ENCODE results near the gene KPTN.

KPTN gene

GRCh38 chr19:47469363-47469700 is 14.7 kb downstream of the KPTN start:
- Histone ChIP-seq H3K27me3 (ENCODE audit: insufficient read depth, low read length, poor library complexity, severe bottlenecking) (no peaks in the 10 kb centered on the region), H2AFZ (ENCODE audit: low read length) (no peak overlapping the region), H3F3A (ENCODE audit: low read depth) (no peaks in the 10 kb centered on the region), H3K4me2 (ENCODE audit: low read depth, low read length, poor library complexity, severe bottlenecking) (no peak overlapping the region), H3K79me2 (ENCODE audit: insufficient read depth, low read length) (no peaks in the 10 kb centered on the region), H3K4me3 (ENCODE audit: low read length, poor library complexity, severe bottlenecking) (no peak overlapping the region), H3K36me3 (ENCODE audit: insufficient read depth, low read length) (no peaks in the 10 kb centered on the region), H3K9me2 (replicated peaks; ENCODE audit: low read depth, low read length) (no peaks in the 10 kb centered on the region), H3K9me3 (ENCODE audit: insufficient read depth, low read depth, low read length) (no peaks in the 10 kb centered on the region), H3K9ac (ENCODE audit: low read depth, low read length, poor library complexity, severe bottlenecking) (no peak overlapping the region), H4K20me1 (ENCODE audit: insufficient read depth, low read length, poor library complexity, severe bottlenecking) (no peaks in the 10 kb centered on the region), H3K4me1 (ENCODE audit: insufficient read depth, low read length, poor library complexity, severe bottlenecking) (no peaks in the 10 kb centered on the region)
- no peak for TF ChIP-seq EZH2phosphoT487 (IDR thresholded peaks at IDR 0.05; ENCODE audit: borderline replicate concordance)
- TF ChIP-seq CTCF (conservative IDR thresholded peaks at IDR 0.05; ENCODE audit: low read length): no peak

DNA sequence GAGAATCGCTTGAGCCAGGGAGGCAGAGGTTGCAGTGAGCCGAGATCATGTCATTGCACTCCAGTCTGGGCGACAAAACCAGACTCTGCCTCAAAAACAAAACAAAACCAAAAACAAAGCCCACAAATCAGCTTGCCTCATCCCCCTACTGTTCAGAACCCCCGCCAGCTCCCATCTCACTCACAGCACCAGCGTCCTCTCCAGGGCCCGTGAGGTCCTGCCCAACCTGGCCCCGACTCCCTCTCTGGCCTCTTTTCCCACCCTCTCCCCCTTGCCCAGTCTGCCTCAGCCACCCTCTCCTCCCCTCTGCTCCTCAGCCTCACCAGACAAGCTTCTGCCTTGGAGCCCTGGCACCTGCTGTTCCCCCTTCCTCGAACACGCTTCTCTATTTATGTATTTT is 16.1 kb downstream of the KPTN start:
- Histone ChIP-seq H3K36me3 (ENCODE audit: insufficient read depth, low read length) (no peaks in the 10 kb centered on the region), H3K4me1 (ENCODE audit: insufficient read depth, low read length, poor library complexity, severe bottlenecking) (no peaks in the 10 kb centered on the region), H3K9me3 (ENCODE audit: insufficient read depth, low read depth, low read length) (no peaks in the 10 kb centered on the region), H3K9me2 (replicated peaks; ENCODE audit: low read depth, low read length) (no peaks in the 10 kb centered on the region), H4K20me1 (ENCODE audit: insufficient read depth, low read length, poor library complexity, severe bottlenecking) (no peaks in the 10 kb centered on the region), H2AFZ (ENCODE audit: low read length) (no peak overlapping the region), H3K4me2 (ENCODE audit: low read depth, low read length, poor library complexity, severe bottlenecking) (no peak overlapping the region), H3F3A (ENCODE audit: low read depth) (no peaks in the 10 kb centered on the region), H3K9ac (ENCODE audit: low read depth, low read length, poor library complexity, severe bottlenecking) (no peak overlapping the region), H3K27me3 (ENCODE audit: insufficient read depth, low read length, poor library complexity, severe bottlenecking) (no peaks in the 10 kb centered on the region), H3K79me2 (ENCODE audit: insufficient read depth, low read length) (no peaks in the 10 kb centered on the region), H3K4me3 (ENCODE audit: low read length, poor library complexity, severe bottlenecking) (no peak overlapping the region)
- TF ChIP-seq CTCF (conservative IDR thresholded peaks at IDR 0.05; ENCODE audit: low read length): no peak

GRCh38 chr19:47465957-47466356 is 18.1 kb downstream of the KPTN start:
- no peaks in the 10 kb centered on the region for H3K36me3 ChIP-seq (ENCODE audit: insufficient read depth, low read length)
- no peaks in the 10 kb centered on the region for H3F3A ChIP-seq (ENCODE audit: low read depth)
- no peak overlapping the region for H3K9ac ChIP-seq (ENCODE audit: low read depth, low read length, poor library complexity, severe bottlenecking)
- H3K4me3 ChIP-seq (ENCODE audit: low read length, poor library complexity, severe bottlenecking): no peak overlapping the region
- H3K4me1 ChIP-seq (ENCODE audit: insufficient read depth, low read length, poor library complexity, severe bottlenecking): no peaks in the 10 kb centered on the region
- H3K4me2 ChIP-seq (ENCODE audit: low read depth, low read length, poor library complexity, severe bottlenecking): no peak overlapping the region
- H3K79me2 ChIP-seq (ENCODE audit: insufficient read depth, low read length): no peaks in the 10 kb centered on the region
- no peak overlapping the region for H2AFZ ChIP-seq (ENCODE audit: low read length)
- no peak for TF ChIP-seq CTCF (conservative IDR thresholded peaks at IDR 0.05; ENCODE audit: low read length)
- no peak for TF ChIP-seq EZH2phosphoT487 (IDR thresholded peaks at IDR 0.05; ENCODE audit: borderline replicate concordance)
- H3K27me3 ChIP-seq (ENCODE audit: insufficient read depth, low read length, poor library complexity, severe bottlenecking): no peaks in the 10 kb centered on the region
- no peaks in the 10 kb centered on the region for H3K9me2 ChIP-seq (replicated peaks; ENCODE audit: low read depth, low read length)
- H4K20me1 ChIP-seq (ENCODE audit: insufficient read depth, low read length, poor library complexity, severe bottlenecking): no peaks in the 10 kb centered on the region
- H3K9me3 ChIP-seq (ENCODE audit: insufficient read depth, low read depth, low read length): no peaks in the 10 kb centered on the region
